Natural killer cell (primary cell): Measurements from ENCODE around the gene TIGD6. TPM values are rescaled to one million over a fixed set of nuclear protein-coding genes. Genes with fewer than 3 reads are reported as not detected.

ENCODE experiments used
- ATAC-seq, 3 donors: fragments of 150-1000 bp in 2 of 3; fragments of 200-7000 bp in 1 of 3; cut with Tn5 transposase; 1 replicate in 1 of 3; 2 replicates in 2 of 3; pipeline ENCODE4 v1.10.0; 2021; ENCODE audit warnings: mild to moderate bottlenecking in 2 of 3, moderate library complexity in 2 of 3
- DNase-seq, 2 donors: peaks; one replicate each; pipeline versions ENCODE4 v3.0.0 to v3.0.0-alpha.2; 2013 to 2021; ENCODE audit warnings: mixed read lengths in 1 of 2
- H3K27ac ChIP-seq: one replicate; pipeline ENCODE4 v1.5.1; 2013; ENCODE audit warnings: mild to moderate bottlenecking, low read length
- H3K27me3 ChIP-seq: one replicate; pipeline ENCODE4 v1.6.1; 2013; ENCODE audit warnings: low read length; ENCODE audit not compliant: control insufficient read depth, insufficient read depth
- H3K36me3 ChIP-seq: one replicate; pipeline ENCODE4 v1.6.1; 2013; ENCODE audit warnings: low read length; ENCODE audit not compliant: control insufficient read depth, insufficient read depth
- H3K4me1 ChIP-seq: one replicate; pipeline ENCODE4 v1.6.1; 2013; ENCODE audit warnings: low read length; ENCODE audit not compliant: control insufficient read depth, insufficient read depth
- H3K4me3 ChIP-seq: one replicate; pipeline ENCODE4 v1.5.1; 2013; ENCODE audit warnings: low read length
- H3K9me3 ChIP-seq: one replicate; pipeline ENCODE4 v1.6.1; 2013; ENCODE audit warnings: low read length; ENCODE audit not compliant: control insufficient read depth, insufficient read depth
- H3K27ac Mint-ChIP-seq, 2 donors: one replicate each; pipeline ENCODE4 v1.8.0; 2022; ENCODE audit warnings: mild to moderate bottlenecking in 2 of 2, mixed read lengths in 2 of 2, moderate library complexity in 1 of 2
- H3K27me3 Mint-ChIP-seq, 2 donors: one replicate each; pipeline ENCODE4 v1.8.0; 2022; ENCODE audit warnings: low read depth in 2 of 2, mixed read lengths in 2 of 2
- H3K36me3 Mint-ChIP-seq: one replicate; pipeline ENCODE4 v1.8.0; 2022; ENCODE audit warnings: mixed read lengths
- H3K4me1 Mint-ChIP-seq, 2 donors: one replicate each; pipeline ENCODE4 v1.8.0; 2022; ENCODE audit warnings: mixed read lengths in 2 of 2
- H3K4me3 Mint-ChIP-seq: one replicate; pipeline ENCODE4 v1.8.0; 2022; ENCODE audit warnings: mild to moderate bottlenecking, moderate library complexity, mixed read lengths
- H3K9me3 Mint-ChIP-seq, 2 donors: one replicate each; pipeline ENCODE4 v1.8.0; 2022; ENCODE audit warnings: mixed read lengths in 2 of 2
- CTCF ChIP-seq: fragments of 200-600 bp; IDR thresholded peaks from one replicate; pipeline ENCODE4 v1.8.0; 2022; ENCODE audit warnings: antibody characterized with exemption
- WGBS: methylation state at CpG from one replicate; pipeline ENCODE4 v1.1.7; 2013; ENCODE audit warnings: missing lambda C conversion rate; ENCODE audit not compliant: insufficient coverage; 5-methylcytosine and 5-hydroxymethylcytosine counted together
- intact Hi-C: fragments of 100-400 bp; cut with micrococcal nuclease; formaldehyde crosslinking; loops from one replicate; pipeline ENCODE4 v1.14.2; 2022
- total RNA-seq, 4 donors: library from RNA; stranded (reverse); fragments of 120-200 nt in 1 of 4; gene quantifications; one replicate each; pipeline versions ENCODE4 v1.2.3 to v1.2.4, GENCODE V29; 2013 to 2022

Gene TIGD6
- total RNA-seq, 3 donors from 2014 or later (not counting 1 experiment from before 2014, with no cell fraction given): 1.8 to 3.9 (median 2.5) TPM

DNA sequence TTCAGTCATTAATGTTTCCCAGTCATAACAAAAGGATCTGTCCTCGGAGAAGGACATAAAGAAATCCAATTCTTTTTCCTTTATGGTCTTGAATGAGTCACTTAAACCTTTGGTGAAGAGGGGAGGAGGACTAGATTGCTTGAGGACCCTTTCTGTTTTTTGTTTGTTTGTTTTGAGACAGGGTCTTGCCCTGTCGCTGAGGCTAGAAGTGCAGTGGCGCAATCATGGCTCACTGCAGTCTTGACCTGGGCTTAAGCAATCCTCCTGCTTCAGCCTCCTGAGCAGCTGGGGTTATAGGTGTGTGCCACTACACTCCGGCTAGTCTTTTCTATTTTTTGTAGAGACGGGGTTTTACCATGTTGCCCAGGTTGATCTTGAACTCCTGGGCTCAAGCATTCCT, 12.3 kb downstream of the TIGD6 start:
- TF ChIP-seq CTCF: no peak
- no peak overlapping the region for H3K27ac Mint-ChIP-seq
- DNase-seq (no peak), ATAC-seq (no peak)
- Histone ChIP-seq H3K9me3 (no peaks in the 10 kb centered on the region), H3K4me1 (no peaks in the 10 kb centered on the region), H3K4me3 (no peak overlapping the region), H3K27ac (no peak overlapping the region), H3K36me3 (no peaks in the 10 kb centered on the region), H3K27me3 (no peaks in the 10 kb centered on the region)
- no peaks in the 10 kb centered on the region for H3K36me3 Mint-ChIP-seq
- no peaks in the 10 kb centered on the region for H3K9me3 Mint-ChIP-seq
- no peak overlapping the region for H3K4me3 Mint-ChIP-seq
- no peaks in the 10 kb centered on the region for H3K27me3 Mint-ChIP-seq
- intact Hi-C loops: no loop called here
- H3K4me1 Mint-ChIP-seq: no peaks in the 10 kb centered on the region
- over 99% methylated on average over 5 of the region's 5 CpGs for WGBS

DNA sequence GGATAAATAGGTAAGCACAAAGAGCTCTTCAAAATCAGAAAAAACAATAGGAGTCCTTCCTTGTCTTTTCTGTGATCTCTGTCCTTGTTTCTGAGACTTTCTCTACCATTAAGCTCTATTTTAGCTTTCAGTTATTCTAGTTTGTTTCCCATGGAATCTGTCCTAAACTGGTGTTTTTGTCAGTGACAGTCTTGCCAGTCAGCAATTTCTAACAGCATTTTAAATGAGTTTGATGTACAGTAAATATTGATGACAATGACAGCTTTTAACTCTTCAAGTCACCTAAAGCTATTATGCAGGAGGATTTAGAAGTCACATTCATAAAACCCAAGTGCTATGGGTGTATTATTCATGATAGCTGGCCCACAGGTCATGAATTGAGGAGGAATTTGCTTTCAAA, 17.9 kb downstream of the TIGD6 start:
- intact Hi-C loops: no loop called here
- Histone ChIP-seq H3K27ac (no peak overlapping the region), H3K4me1 (no peaks in the 10 kb centered on the region), H3K4me3 (no peak overlapping the region), H3K27me3 (no peaks in the 10 kb centered on the region), H3K36me3 (peaks cover 30% of the 10 kb centered on the region), H3K9me3 (no peaks in the 10 kb centered on the region)
- ATAC-seq: no peak
- no peaks in the 10 kb centered on the region for H3K4me1 Mint-ChIP-seq
- H3K9me3 Mint-ChIP-seq: no peaks in the 10 kb centered on the region
- H3K27ac Mint-ChIP-seq: no peak overlapping the region
- no peaks in the 10 kb centered on the region for H3K27me3 Mint-ChIP-seq
- no peak overlapping the region for H3K4me3 Mint-ChIP-seq
- no peak for DNase-seq
- no peak for TF ChIP-seq CTCF
- peaks cover 16% of the 10 kb centered on the region for H3K36me3 Mint-ChIP-seq

- Mint-ChIP-seq H3K36me3 (peaks cover 16% of the 10 kb centered on the region), H3K4me3 (no peak overlapping the region), H3K27ac (no peak overlapping the region), H3K9me3 (no peaks in the 10 kb centered on the region), H3K27me3 (no peaks in the 10 kb centered on the region), H3K4me1 (no peaks in the 10 kb centered on the region)
- Histone ChIP-seq H3K4me1 (no peaks in the 10 kb centered on the region), H3K9me3 (no peaks in the 10 kb centered on the region), H3K36me3 (peaks cover 32% of the 10 kb centered on the region), H3K27me3 (no peaks in the 10 kb centered on the region), H3K4me3 (no peak overlapping the region), H3K27ac (no peak overlapping the region)
- ATAC-seq (no peak), DNase-seq (no peak)
- no peak for TF ChIP-seq CTCF
- intact Hi-C loops: no loop called here
- 90% methylated on average over 2 of the region's 3 CpGs for WGBS
Observed at GRCh38 chr5:149981206-149981605, 19.2 kb downstream of the TIGD6 start.

DNA sequence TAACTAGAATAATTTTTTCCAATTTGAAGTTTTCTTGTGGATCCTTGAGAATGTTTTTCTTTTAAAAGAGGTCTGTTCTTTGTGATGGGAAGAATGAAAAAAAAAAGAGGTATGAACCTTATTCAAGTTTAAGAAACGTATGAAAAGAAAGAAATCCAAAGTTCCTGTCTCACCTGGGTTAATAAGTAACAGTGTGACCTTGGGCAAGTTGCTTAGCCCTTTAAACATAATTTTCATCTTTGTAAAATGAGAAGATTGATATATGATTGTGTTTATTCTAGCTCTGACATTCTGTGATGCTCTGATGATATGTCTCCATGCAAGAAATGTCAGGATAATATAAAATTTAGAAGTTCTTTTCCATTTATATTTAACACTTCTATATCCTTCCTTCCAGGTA, 20.6 kb downstream of the TIGD6 start:
- no peaks in the 10 kb centered on the region for H3K27me3 ChIP-seq
- no peak for TF ChIP-seq CTCF
- H3K9me3 Mint-ChIP-seq: no peaks in the 10 kb centered on the region
- no peak overlapping the region for H3K4me3 ChIP-seq
- intact Hi-C loops: no loop called here
- peaks cover 16% of the 10 kb centered on the region for H3K36me3 Mint-ChIP-seq
- H3K36me3 ChIP-seq: peaks cover 32% of the 10 kb centered on the region
- DNase-seq (no peak), ATAC-seq (no peak)
- no peak overlapping the region for H3K27ac Mint-ChIP-seq
- WGBS: 88% methylated on average over 1 of the region's 1 CpG
- H3K27me3 Mint-ChIP-seq: no peaks in the 10 kb centered on the region
- no peak overlapping the region for H3K27ac ChIP-seq
- H3K4me1 Mint-ChIP-seq: peaks cover 0 to 4% of the 10 kb centered on the region in 2 donors
- H3K9me3 ChIP-seq: no peaks in the 10 kb centered on the region
- no peaks in the 10 kb centered on the region for H3K4me1 ChIP-seq
- no peak overlapping the region for H3K4me3 Mint-ChIP-seq
